IgD-negative memory B cell (primary cell): Measurements from ENCODE around the gene CLUH. TPM values are rescaled to one million over a fixed set of nuclear protein-coding genes. Genes with fewer than 3 reads are reported as not detected.
A peak's percentile ranks its signal among the peaks of the same experiment; 100 is the strongest.
"Not testable (repeated sequence)": the region's sequence is repeated elsewhere in the genome, so short reads cannot be mapped to it uniquely, and the experiment has no call there.

ENCODE experiments used
- H3K27ac Mint-ChIP-seq, 3 donors: one replicate each; pipeline ENCODE4 v1.8.0; 2020 to 2022; ENCODE audit warnings: mild to moderate bottlenecking in 3 of 3, mixed read lengths in 3 of 3, moderate library complexity in 1 of 3
- H3K27me3 Mint-ChIP-seq: one replicate; pipeline ENCODE4 v1.8.0; 2021; ENCODE audit warnings: mixed read lengths
- H3K36me3 Mint-ChIP-seq: one replicate; pipeline ENCODE4 v1.8.0; 2020; ENCODE audit warnings: mild to moderate bottlenecking, mixed read lengths
- H3K4me1 Mint-ChIP-seq, 3 donors: one replicate each; pipeline ENCODE4 v1.8.0; 2020 to 2022; ENCODE audit warnings: mixed read lengths in 3 of 3, mild to moderate bottlenecking in 1 of 3
- H3K4me3 Mint-ChIP-seq, 4 donors: one replicate each; pipeline ENCODE4 v1.8.0; 2020 to 2022; ENCODE audit warnings: mild to moderate bottlenecking in 4 of 4, mixed read lengths in 4 of 4, moderate library complexity in 3 of 4
- H3K9me3 Mint-ChIP-seq, 3 donors: one replicate each; pipeline ENCODE4 v1.8.0; 2020 to 2021; ENCODE audit warnings: mixed read lengths in 3 of 3, mild to moderate bottlenecking in 1 of 3
- polyA plus RNA-seq: library from polyadenylated mRNA; unstranded; fragments of 300-500 nt; fragmentation: Illumina TruSeq; gene quantifications from one replicate; pipeline ENCODE4 v1.2.3, GENCODE V29; 2021

The CLUH gene
- polyA plus RNA-seq, 1 donor from 2014 or later: 19.7 TPM

DNA sequence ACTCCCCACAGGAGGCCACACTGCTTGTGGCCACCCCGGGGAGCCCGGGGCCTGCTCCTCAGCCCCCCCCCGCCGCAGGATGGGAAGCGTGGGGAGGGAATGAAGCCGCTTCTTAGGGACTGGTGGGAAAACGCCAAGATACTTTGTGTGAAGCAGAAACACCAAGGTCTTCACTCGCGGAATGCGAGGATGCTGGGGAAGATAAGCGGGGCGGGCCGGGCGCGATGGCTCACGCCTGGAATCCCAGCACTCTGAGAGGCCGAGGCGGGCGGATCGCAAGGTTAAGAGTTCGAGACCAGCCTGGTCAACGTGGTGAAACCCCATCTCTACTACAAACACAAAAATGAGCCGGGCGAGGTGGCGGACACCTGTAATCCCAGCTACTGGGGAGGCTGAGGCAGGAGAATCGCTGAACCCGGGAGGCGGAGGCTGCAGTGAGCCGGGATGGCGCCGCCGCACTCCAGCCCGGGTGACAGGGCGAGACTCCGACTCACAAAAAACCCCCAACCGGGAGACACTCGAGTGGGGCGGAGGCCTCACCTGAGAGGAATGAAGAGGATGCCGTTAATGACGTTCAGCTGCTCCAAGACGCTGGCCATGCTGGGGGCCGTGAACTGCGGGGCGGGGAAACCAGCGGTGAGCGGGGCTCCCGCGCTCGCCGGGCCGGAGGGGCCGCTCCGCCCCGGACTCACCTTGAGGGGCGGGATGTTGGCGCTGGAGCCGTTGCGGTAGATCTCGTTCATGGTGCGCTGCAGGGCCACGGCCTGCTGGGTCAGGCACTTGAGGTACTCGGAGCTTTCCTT lies 20.3 kb downstream of the CLUH start:
- H3K9me3 Mint-ChIP-seq: no peaks in the 10 kb centered on the region
- H3K27ac Mint-ChIP-seq: no peak overlapping the region
- no peaks in the 10 kb centered on the region for H3K27me3 Mint-ChIP-seq
- H3K36me3 Mint-ChIP-seq: peaks cover 2% of the 10 kb centered on the region
- peaks cover 0 to 11% (median 8%) of the 10 kb centered on the region in 3 donors for H3K4me1 Mint-ChIP-seq
- no peak overlapping the region for H3K4me3 Mint-ChIP-seq

DNA sequence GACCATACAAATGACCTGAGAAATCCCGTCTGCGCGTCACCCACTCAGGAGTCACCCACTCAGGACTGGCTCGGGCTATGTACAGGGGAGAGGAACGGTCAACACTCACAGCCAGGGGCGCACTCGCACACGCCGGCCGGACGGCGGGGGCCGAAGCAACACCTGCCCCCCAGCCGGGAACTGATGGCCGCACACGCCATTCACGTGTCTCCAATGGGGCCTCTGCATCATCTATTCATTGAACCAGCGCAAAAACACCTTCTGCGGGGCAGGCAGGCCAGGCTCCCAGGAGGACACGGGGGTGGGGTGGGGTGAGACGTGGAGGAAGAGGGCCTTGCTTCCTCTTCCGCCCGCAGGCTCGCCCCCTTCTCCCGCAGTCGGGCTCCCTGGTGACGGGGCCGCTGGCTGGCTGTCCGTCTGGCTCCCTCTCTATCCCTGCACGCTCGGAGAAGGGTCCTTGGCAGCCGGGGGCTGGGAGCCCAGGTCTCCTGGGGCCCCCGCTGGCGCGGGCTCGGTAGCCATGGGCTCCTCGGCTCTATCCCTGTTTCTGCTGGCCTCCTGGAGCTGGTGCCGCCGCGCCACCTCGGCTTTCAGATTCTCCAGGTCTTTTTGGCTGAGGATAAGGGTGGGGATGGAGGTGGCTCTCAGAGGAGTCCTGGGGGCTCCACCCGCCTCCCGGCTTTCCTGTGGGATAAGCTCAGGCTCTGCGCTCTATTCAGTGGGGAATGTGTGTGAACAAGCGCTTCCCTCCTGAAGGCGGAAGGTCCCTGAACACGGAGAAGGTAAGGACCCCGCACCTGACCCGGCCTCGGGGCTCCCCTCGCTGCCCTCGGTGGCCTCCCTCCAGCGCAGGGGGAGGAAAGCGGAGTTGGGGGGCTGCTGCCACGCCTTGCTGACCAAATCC lies 21.1 kb downstream of the CLUH start:
- Mint-ChIP-seq H3K4me1 (peaks cover 0 to 11% (median 8%) of the 10 kb centered on the region in 3 donors), H3K4me3 (no peak overlapping the region), H3K36me3 (peaks cover 2% of the 10 kb centered on the region), H3K27me3 (no peaks in the 10 kb centered on the region), H3K9me3 (no peaks in the 10 kb centered on the region), H3K27ac (no peak overlapping the region)

GRCh38 chr17:2689411-2690164 lies 22.0 kb downstream of the CLUH start:
- peak overlapping the region in 1 of 4 donors; percentile 61 for H3K4me3 Mint-ChIP-seq
- peaks cover 2% of the 10 kb centered on the region for H3K36me3 Mint-ChIP-seq
- H3K27ac Mint-ChIP-seq: peak overlapping the region in 2 of 3 donors; percentile 84 to 88
- peaks cover 0 to 11% (median 8%) of the 10 kb centered on the region in 3 donors for H3K4me1 Mint-ChIP-seq
- no peaks in the 10 kb centered on the region for H3K27me3 Mint-ChIP-seq
- no peaks in the 10 kb centered on the region for H3K9me3 Mint-ChIP-seq

- Mint-ChIP-seq H3K9me3 (no peaks in the 10 kb centered on the region), H3K4me1 (peaks cover 0 to 11% (median 8%) of the 10 kb centered on the region in 3 donors), H3K4me3 (peak overlapping the region in 1 of 4 donors; percentile 61), H3K27ac (peak overlapping the region in 2 of 3 donors; percentile 84 to 88), H3K27me3 (no peaks in the 10 kb centered on the region), H3K36me3 (peaks cover 2% of the 10 kb centered on the region)
These were observed 22.9 kb downstream of the CLUH start for GRCh38 chr17:2688351-2689342.

DNA sequence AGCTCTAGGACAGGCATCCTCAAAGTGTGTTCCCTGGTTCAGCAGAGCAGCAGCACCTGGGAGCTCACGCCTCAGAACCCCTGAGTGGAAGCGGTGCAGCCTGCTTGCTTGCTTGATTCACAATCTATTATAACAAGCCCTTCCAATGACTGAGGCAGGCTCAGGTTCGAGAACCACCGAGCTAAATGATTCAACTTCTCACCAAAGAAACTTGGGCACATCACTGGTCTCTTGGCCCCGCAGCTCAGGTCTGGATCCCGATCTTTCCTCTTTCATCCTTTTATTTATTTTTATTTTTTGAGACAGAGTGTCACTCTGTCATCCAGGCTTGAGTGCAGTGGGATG lies 24.5 kb downstream of the CLUH start:
- H3K4me3 Mint-ChIP-seq: peak overlapping the region in 1 of 4 donors; percentile 27
- no peaks in the 10 kb centered on the region for H3K9me3 Mint-ChIP-seq
- peaks cover 0 to 11% (median 6%) of the 10 kb centered on the region in 3 donors for H3K4me1 Mint-ChIP-seq
- H3K27me3 Mint-ChIP-seq: no peaks in the 10 kb centered on the region
- peaks cover 2% of the 10 kb centered on the region for H3K36me3 Mint-ChIP-seq
- H3K27ac Mint-ChIP-seq: peak overlapping the region; percentile 45 to 81 (median 63)

- no peaks in the 10 kb centered on the region for H3K9me3 Mint-ChIP-seq
- no peak overlapping the region for H3K27ac Mint-ChIP-seq
- no peaks in the 10 kb centered on the region for H3K27me3 Mint-ChIP-seq
- peaks cover 0 to 11% (median 6%) of the 10 kb centered on the region in 3 donors for H3K4me1 Mint-ChIP-seq
- H3K4me3 Mint-ChIP-seq: no peak overlapping the region
- peaks cover 2% of the 10 kb centered on the region for H3K36me3 Mint-ChIP-seq
These were observed 25.9 kb downstream of the CLUH start for GRCh38 chr17:2685696-2686095.

GRCh38 chr17:2684549-2684948 lies 27.0 kb downstream of the CLUH start:
- no peaks in the 10 kb centered on the region for H3K27me3 Mint-ChIP-seq
- peaks cover 2% of the 10 kb centered on the region for H3K36me3 Mint-ChIP-seq
- peak overlapping the region in 2 of 3 donors; percentile 23 to 43 for H3K27ac Mint-ChIP-seq
- H3K4me1 Mint-ChIP-seq: peaks cover 0 to 11% (median 6%) of the 10 kb centered on the region in 3 donors
- no peaks in the 10 kb centered on the region for H3K9me3 Mint-ChIP-seq
- no peak overlapping the region for H3K4me3 Mint-ChIP-seq

DNA sequence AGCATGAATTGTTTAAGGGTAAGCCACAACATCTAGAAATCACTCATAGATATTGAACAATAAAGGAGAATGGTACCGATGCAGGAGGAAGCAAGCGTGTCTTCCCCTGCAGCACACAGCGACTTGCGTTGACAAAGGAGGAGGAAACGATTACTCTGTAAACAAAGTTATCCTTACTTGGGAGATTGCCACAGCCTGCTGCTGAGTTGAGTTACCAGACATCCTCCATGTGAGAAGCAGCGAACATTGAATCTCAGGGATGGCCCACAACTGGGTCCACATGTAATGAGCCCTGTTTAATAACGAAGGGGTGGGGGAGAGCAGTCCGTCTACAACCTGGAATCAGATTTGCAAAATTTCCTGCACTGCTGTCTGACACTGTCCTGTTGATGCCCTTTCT lies 27.7 kb downstream of the CLUH start:
- no peaks in the 10 kb centered on the region for H3K27me3 Mint-ChIP-seq
- H3K4me3 Mint-ChIP-seq: peak overlapping the region in 1 of 4 donors; percentile 41
- peaks cover 0 to 7% (median 7%) of the 10 kb centered on the region in 3 donors for H3K4me1 Mint-ChIP-seq
- H3K27ac Mint-ChIP-seq: peak overlapping the region in 1 of 3 donors; percentile 86
- H3K9me3 Mint-ChIP-seq: no peaks in the 10 kb centered on the region
- no peaks in the 10 kb centered on the region for H3K36me3 Mint-ChIP-seq

GRCh38 chr17:2682176-2682938 lies 29.2 kb downstream of the CLUH start:
- no peaks in the 10 kb centered on the region for H3K9me3 Mint-ChIP-seq

DNA sequence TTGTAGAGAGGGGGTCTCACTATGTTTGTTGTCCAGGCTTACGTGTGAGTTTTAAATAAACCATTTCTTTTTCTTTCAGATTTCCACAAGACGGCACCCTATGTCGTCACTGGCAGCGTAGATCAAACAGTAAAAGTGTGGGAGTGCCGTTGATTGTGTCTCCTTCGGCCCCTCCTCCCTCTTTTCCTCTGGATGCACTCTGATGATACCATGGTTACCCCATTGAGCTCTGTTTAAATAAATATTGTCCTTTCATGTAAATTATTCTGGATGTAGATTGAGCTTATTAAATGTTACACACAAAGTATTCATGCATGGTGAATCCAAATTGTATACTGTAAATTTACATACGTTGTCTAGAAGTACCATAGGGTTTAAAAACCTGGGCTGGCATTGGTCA lies 29.9 kb downstream of the CLUH start:
- no peaks in the 10 kb centered on the region for H3K36me3 Mint-ChIP-seq
- H3K27ac Mint-ChIP-seq: no peak overlapping the region
- no peaks in the 10 kb centered on the region for H3K9me3 Mint-ChIP-seq

More at GRCh38 chr17:2682176-2682938, 29.2 kb downstream of the CLUH start:
- Mint-ChIP-seq H3K36me3 (no peaks in the 10 kb centered on the region), H3K4me3 (no peak overlapping the region), H3K27me3 (no peaks in the 10 kb centered on the region), H3K4me1 (peaks cover 0 to 4% (median 0%) of the 10 kb centered on the region in 3 donors), H3K27ac (no peak overlapping the region)

GRCh38 chr17:2680961-2681360 lies 30.6 kb downstream of the CLUH start:
- Mint-ChIP-seq H3K4me3 (peak overlapping the region in 1 of 4 donors; percentile 60), H3K27me3 (no peaks in the 10 kb centered on the region), H3K36me3 (no peaks in the 10 kb centered on the region), H3K27ac (no peak overlapping the region), H3K9me3 (no peaks in the 10 kb centered on the region), H3K4me1 (peaks cover 0 to 5% (median 0%) of the 10 kb centered on the region in 3 donors)

More for the DNA sequence above, 29.9 kb downstream of the CLUH start:
- Mint-ChIP-seq H3K4me1 (peaks cover 0 to 4% (median 0%) of the 10 kb centered on the region in 3 donors), H3K27me3 (no peaks in the 10 kb centered on the region), H3K4me3 (no peak overlapping the region)

GRCh38 chr17:2679247-2679646 lies 32.3 kb downstream of the CLUH start:
- not testable (repeated sequence) for H3K27me3 Mint-ChIP-seq, H3K27ac Mint-ChIP-seq, H3K4me1 Mint-ChIP-seq, H3K4me3 Mint-ChIP-seq, H3K9me3 Mint-ChIP-seq, H3K36me3 Mint-ChIP-seq

DNA sequence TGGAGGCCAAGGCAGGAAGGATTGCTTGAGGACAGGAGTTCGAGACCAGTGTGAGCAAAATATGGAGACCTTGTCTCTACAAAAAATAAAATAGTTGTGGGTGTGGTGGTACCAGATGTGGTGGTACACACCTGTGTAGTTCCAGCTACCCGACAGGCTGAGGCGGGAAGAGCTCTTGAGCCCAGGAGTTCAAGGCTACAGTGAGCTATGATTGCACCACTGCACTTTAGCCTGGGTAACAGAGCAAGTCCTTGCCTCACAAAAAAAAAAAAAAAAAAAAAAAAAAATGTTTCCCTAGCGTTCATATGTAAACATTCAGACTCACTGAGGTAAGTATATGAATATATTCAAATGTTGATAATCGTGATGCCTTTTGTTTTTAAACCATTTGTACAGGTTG lies 39.5 kb downstream of the CLUH start:
- Mint-ChIP-seq H3K27ac (no peak overlapping the region), H3K4me1 (peaks cover 2 to 8% (median 5%) of the 10 kb centered on the region in 3 donors), H3K4me3 (no peak overlapping the region), H3K27me3 (no peaks in the 10 kb centered on the region), H3K36me3 (peaks cover 16% of the 10 kb centered on the region), H3K9me3 (peaks cover 0 to 2% (median 0%) of the 10 kb centered on the region in 3 donors)
